ENCODE results near the gene PTPN4.

Gene PTPN4

DNA sequence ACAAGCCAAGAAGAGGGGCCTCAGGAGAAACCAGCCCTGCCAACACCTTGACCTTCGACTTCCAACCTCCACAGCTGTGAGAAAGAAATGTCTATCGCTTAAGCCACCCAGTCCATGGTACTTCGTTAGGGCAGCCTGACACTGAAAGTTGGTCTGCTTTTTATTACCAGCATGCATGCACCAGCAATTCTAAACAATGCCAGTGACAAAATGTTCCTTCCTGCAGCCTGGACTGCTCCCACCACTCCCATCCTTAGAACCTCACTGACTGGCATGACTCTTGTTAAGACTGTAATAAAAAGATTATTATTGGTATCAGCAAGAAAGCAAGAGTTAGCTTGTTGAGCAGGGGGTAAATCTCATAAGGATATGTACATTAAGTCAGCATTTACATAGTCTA, 47.2 kb upstream of the PTPN4 start:
- H3K4me3 ChIP-seq (ENCODE audit: insufficient read depth in 1 of 2, low read depth in 1 of 2, low read length in 2 of 2), result no peak overlapping the region
- no peak overlapping the region for H4K91ac ChIP-seq (ENCODE audit: low read length)
- H3K4ac ChIP-seq (ENCODE audit: low read depth in 1 of 2, low read length in 2 of 2), result no peak overlapping the region

DNA sequence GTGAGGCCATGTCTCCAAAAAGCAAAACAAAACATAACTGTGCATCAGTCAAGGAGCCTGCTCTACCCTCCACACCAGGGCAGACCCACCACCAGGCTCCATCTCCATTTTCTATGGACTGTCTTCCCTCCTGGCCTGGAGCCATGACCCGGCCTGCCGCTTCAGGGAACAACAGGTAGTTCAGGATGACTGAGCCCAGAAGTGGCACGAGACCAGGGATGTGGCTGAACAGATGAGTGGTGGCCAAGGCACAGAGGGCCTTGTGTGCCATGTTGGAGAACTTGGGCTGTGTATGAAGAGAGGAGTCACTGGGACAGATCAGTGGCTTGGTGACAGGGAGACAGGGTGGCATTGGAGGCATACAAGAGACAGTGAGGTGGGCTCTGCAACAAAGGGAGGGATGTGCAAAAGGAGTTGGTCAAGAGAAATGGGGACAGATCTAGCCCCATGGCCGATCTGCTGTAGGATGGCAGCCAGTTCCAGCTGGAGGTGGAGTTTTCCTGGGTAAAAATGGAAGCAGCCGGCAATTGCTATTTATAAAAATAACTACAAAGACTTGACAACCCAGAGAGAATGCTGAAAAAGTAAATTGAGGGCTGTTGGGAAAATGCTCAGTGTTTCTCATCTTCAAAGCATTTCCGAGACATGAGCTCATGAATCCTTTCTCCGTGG, 45.8 kb upstream of the PTPN4 start:
- no peak overlapping the region for H3K14ac ChIP-seq (ENCODE audit: low read length in 2 of 2)
- H3K4ac ChIP-seq (ENCODE audit: low read depth in 1 of 2, low read length in 2 of 2), result no peak overlapping the region
- no peaks in the 10 kb centered on the region for H3K36me3 ChIP-seq (ENCODE audit: control insufficient read depth in 1 of 2, insufficient read depth in 2 of 2, low read depth in 1 of 2, low read length in 2 of 2)
- H3K27ac ChIP-seq (ENCODE audit: low read length, poor library complexity, severe bottlenecking), result no peak overlapping the region
- H3K4me2 ChIP-seq (ENCODE audit: low read length, poor library complexity, severe bottlenecking), result no peak overlapping the region
- H2AFZ ChIP-seq (ENCODE audit: low read depth, low read length), result no peak overlapping the region
- no peak overlapping the region for H2BK120ac ChIP-seq (ENCODE audit: low read depth, low read length)
- no peak overlapping the region for H3K4me3 ChIP-seq (ENCODE audit: insufficient read depth in 1 of 2, low read depth in 1 of 2, low read length in 2 of 2)
- DNase-seq, result no peak
- 82% methylated on average over 5 of the region's 7 CpGs for WGBS
- no peaks in the 10 kb centered on the region for H3K9me3 ChIP-seq (ENCODE audit: control insufficient read depth, low read length)
- no peak overlapping the region for H2BK5ac ChIP-seq (ENCODE audit: low read depth, low read length, poor library complexity, severe bottlenecking)
- no peak overlapping the region for H4K8ac ChIP-seq (ENCODE audit: low read length)
- H2BK15ac ChIP-seq (ENCODE audit: low read depth, poor library complexity, severe bottlenecking), result no peak overlapping the region
- H4K91ac ChIP-seq (ENCODE audit: low read length), result no peak overlapping the region
- peaks cover 18 to 53% of the 10 kb centered on the region in 2 experiments for H3K27me3 ChIP-seq (ENCODE audit: control insufficient read depth in 1 of 2, insufficient read depth in 1 of 2, low read length in 2 of 2)
- H2BK12ac ChIP-seq (ENCODE audit: low read length in 2 of 2), result no peak overlapping the region
- no peaks in the 10 kb centered on the region for H3K79me1 ChIP-seq (replicated peaks; ENCODE audit: low read length, poor library complexity, severe bottlenecking)
- H3K4me1 ChIP-seq (ENCODE audit: control insufficient read depth, insufficient read depth, low read depth, low read length), result peaks cover 10% of the 10 kb centered on the region
- no peak overlapping the region for H3K23ac ChIP-seq (ENCODE audit: low read length in 2 of 2)
- H3K18ac ChIP-seq (ENCODE audit: low read depth in 1 of 2, low read length in 2 of 2), result no peak overlapping the region
- no peak overlapping the region for H3K9ac ChIP-seq (ENCODE audit: low read length)
- no peak overlapping the region for H2AK5ac ChIP-seq (ENCODE audit: low read length, severe bottlenecking)

More for the DNA sequence above, 47.2 kb upstream of the PTPN4 start:
- Histone ChIP-seq H3K36me3 (ENCODE audit: control insufficient read depth in 1 of 2, insufficient read depth in 2 of 2, low read depth in 1 of 2, low read length in 2 of 2) (no peaks in the 10 kb centered on the region), H3K79me1 (replicated peaks; ENCODE audit: low read length, poor library complexity, severe bottlenecking) (no peaks in the 10 kb centered on the region), H3K27me3 (ENCODE audit: control insufficient read depth in 1 of 2, insufficient read depth in 1 of 2, low read length in 2 of 2) (peaks cover 18 to 47% of the 10 kb centered on the region in 2 experiments), H4K8ac (ENCODE audit: low read length) (no peak overlapping the region), H3K9me3 (ENCODE audit: control insufficient read depth, low read length) (no peaks in the 10 kb centered on the region), H2BK15ac (ENCODE audit: low read depth, poor library complexity, severe bottlenecking) (no peak overlapping the region), H2BK120ac (ENCODE audit: low read depth, low read length) (no peak overlapping the region), H3K18ac (ENCODE audit: low read depth in 1 of 2, low read length in 2 of 2) (no peak overlapping the region), H3K14ac (ENCODE audit: low read length in 2 of 2) (no peak overlapping the region), H3K23ac (ENCODE audit: low read length in 2 of 2) (no peak overlapping the region), H3K9ac (ENCODE audit: low read length) (no peak overlapping the region), H2AK5ac (ENCODE audit: low read length, severe bottlenecking) (no peak overlapping the region), H3K27ac (ENCODE audit: low read length, poor library complexity, severe bottlenecking) (no peak overlapping the region), H2BK5ac (ENCODE audit: low read depth, low read length, poor library complexity, severe bottlenecking) (no peak overlapping the region), H3K4me1 (ENCODE audit: control insufficient read depth, insufficient read depth, low read depth, low read length) (peaks cover 8% of the 10 kb centered on the region), H3K4me2 (ENCODE audit: low read length, poor library complexity, severe bottlenecking) (no peak overlapping the region), H2BK12ac (ENCODE audit: low read length in 2 of 2) (no peak overlapping the region), H2AFZ (ENCODE audit: low read depth, low read length) (no peak overlapping the region)
- WGBS, result 73% methylated on average over 3 of the region's 3 CpGs
- no peak for DNase-seq

GRCh38 chr2:119715409-119716283, 44.1 kb upstream of the PTPN4 start:
- Histone ChIP-seq H3K27ac (ENCODE audit: low read length, poor library complexity, severe bottlenecking) (no peak overlapping the region), H2BK12ac (ENCODE audit: low read length in 2 of 2) (no peak overlapping the region), H2BK15ac (ENCODE audit: low read depth, poor library complexity, severe bottlenecking) (no peak overlapping the region), H2BK120ac (ENCODE audit: low read depth, low read length) (no peak overlapping the region), H4K8ac (ENCODE audit: low read length) (no peak overlapping the region), H2AK5ac (ENCODE audit: low read length, severe bottlenecking) (no peak overlapping the region), H3K27me3 (ENCODE audit: control insufficient read depth in 1 of 2, insufficient read depth in 1 of 2, low read length in 2 of 2) (peaks cover 18 to 53% of the 10 kb centered on the region in 2 experiments), H3K18ac (ENCODE audit: low read depth in 1 of 2, low read length in 2 of 2) (no peak overlapping the region), H2BK5ac (ENCODE audit: low read depth, low read length, poor library complexity, severe bottlenecking) (no peak overlapping the region), H4K91ac (ENCODE audit: low read length) (no peak overlapping the region), H3K4me1 (ENCODE audit: control insufficient read depth, insufficient read depth, low read depth, low read length) (peaks cover 10% of the 10 kb centered on the region), H3K23ac (ENCODE audit: low read length in 2 of 2) (no peak overlapping the region), H2AFZ (ENCODE audit: low read depth, low read length) (no peak overlapping the region), H3K4ac (ENCODE audit: low read depth in 1 of 2, low read length in 2 of 2) (no peak overlapping the region), H3K79me1 (replicated peaks; ENCODE audit: low read length, poor library complexity, severe bottlenecking) (no peaks in the 10 kb centered on the region), H3K4me3 (ENCODE audit: insufficient read depth in 1 of 2, low read depth in 1 of 2, low read length in 2 of 2) (no peak overlapping the region), H3K36me3 (ENCODE audit: control insufficient read depth in 1 of 2, insufficient read depth in 2 of 2, low read depth in 1 of 2, low read length in 2 of 2) (no peaks in the 10 kb centered on the region), H3K4me2 (ENCODE audit: low read length, poor library complexity, severe bottlenecking) (no peak overlapping the region), H3K9me3 (ENCODE audit: control insufficient read depth, low read length) (no peaks in the 10 kb centered on the region), H3K14ac (ENCODE audit: low read length in 2 of 2) (peak overlapping the region in 1 of 2 experiments; percentile 64), H3K9ac (ENCODE audit: low read length) (no peak overlapping the region)
- no peak for DNase-seq
- WGBS, result 90% methylated on average over 22 of the region's 23 CpGs

DNA sequence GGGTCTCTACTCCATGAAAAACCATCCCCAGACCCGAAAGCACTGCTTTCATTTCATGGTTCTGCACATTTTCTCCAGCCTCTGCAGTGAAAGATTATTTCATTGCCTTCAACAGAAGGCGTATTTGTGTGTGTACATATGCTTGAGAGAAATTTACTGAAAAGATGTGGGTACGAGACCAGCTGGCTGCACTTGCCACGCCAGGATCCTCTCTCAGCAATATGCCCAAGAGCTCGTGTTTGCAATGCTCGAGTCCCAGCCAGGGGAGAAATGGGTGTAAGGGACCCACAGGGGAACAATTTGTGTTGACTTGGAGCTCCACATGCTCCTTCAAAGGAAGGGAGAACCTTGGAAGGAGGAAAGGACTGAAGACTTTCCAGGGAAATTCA, 43.4 kb upstream of the PTPN4 start:
- H2AK5ac ChIP-seq (ENCODE audit: low read length, severe bottlenecking), result no peak overlapping the region
- peaks cover 10% of the 10 kb centered on the region for H3K4me1 ChIP-seq (ENCODE audit: control insufficient read depth, insufficient read depth, low read depth, low read length)
- H2BK12ac ChIP-seq (ENCODE audit: low read length in 2 of 2), result no peak overlapping the region
- no peak overlapping the region for H2BK5ac ChIP-seq (ENCODE audit: low read depth, low read length, poor library complexity, severe bottlenecking)
- H3K14ac ChIP-seq (ENCODE audit: low read length in 2 of 2), result no peak overlapping the region
- no peak overlapping the region for H4K91ac ChIP-seq (ENCODE audit: low read length)
- no peak overlapping the region for H2AFZ ChIP-seq (ENCODE audit: low read depth, low read length)
- DNase-seq, result no peak
- no peaks in the 10 kb centered on the region for H3K36me3 ChIP-seq (ENCODE audit: control insufficient read depth in 1 of 2, insufficient read depth in 2 of 2, low read depth in 1 of 2, low read length in 2 of 2)
- H3K27ac ChIP-seq (ENCODE audit: low read length, poor library complexity, severe bottlenecking), result no peak overlapping the region
- no peak overlapping the region for H3K4me3 ChIP-seq (ENCODE audit: insufficient read depth in 1 of 2, low read depth in 1 of 2, low read length in 2 of 2)
- H4K8ac ChIP-seq (ENCODE audit: low read length), result no peak overlapping the region
- H3K4ac ChIP-seq (ENCODE audit: low read depth in 1 of 2, low read length in 2 of 2), result no peak overlapping the region
- no peak overlapping the region for H3K23ac ChIP-seq (ENCODE audit: low read length in 2 of 2)
- H3K27me3 ChIP-seq (ENCODE audit: control insufficient read depth in 1 of 2, insufficient read depth in 1 of 2, low read length in 2 of 2), result peaks cover 18 to 53% of the 10 kb centered on the region in 2 experiments
- peaks cover 3% of the 10 kb centered on the region for H3K9me3 ChIP-seq (ENCODE audit: control insufficient read depth, low read length)
- H3K4me2 ChIP-seq (ENCODE audit: low read length, poor library complexity, severe bottlenecking), result no peak overlapping the region
- H3K79me1 ChIP-seq (replicated peaks; ENCODE audit: low read length, poor library complexity, severe bottlenecking), result no peaks in the 10 kb centered on the region
- no peak overlapping the region for H3K9ac ChIP-seq (ENCODE audit: low read length)
- H3K18ac ChIP-seq (ENCODE audit: low read depth in 1 of 2, low read length in 2 of 2), result no peak overlapping the region
- 84% methylated on average over 6 of the region's 6 CpGs for WGBS
- H2BK15ac ChIP-seq (ENCODE audit: low read depth, poor library complexity, severe bottlenecking), result no peak overlapping the region
- no peak overlapping the region for H2BK120ac ChIP-seq (ENCODE audit: low read depth, low read length)

Measured in mesenchymal stem cell (in vitro differentiated cells and primary cell).